HT1080 (cell line): ENCODE data around the gene HIGD1A. TPM values are rescaled to one million over a fixed set of nuclear protein-coding genes. Genes with fewer than 3 reads are reported as not detected.

ENCODE experiments used
- DNase-seq: peaks from one replicate; pipeline ENCODE4 v3.0.0-alpha.2; 2015; ENCODE audit warnings: low read depth
- total RNA-seq: library from RNA; depleted of rRNA; stranded (reverse); fragments of >200 nt; shearing (Covaris generic); gene quantifications from 2 replicates; pipeline ENCODE4 v1.2.3, GENCODE V29; 2014

Gene HIGD1A
- total RNA-seq, 1 experiment from 2014 or later, result 132 TPM

DNA sequence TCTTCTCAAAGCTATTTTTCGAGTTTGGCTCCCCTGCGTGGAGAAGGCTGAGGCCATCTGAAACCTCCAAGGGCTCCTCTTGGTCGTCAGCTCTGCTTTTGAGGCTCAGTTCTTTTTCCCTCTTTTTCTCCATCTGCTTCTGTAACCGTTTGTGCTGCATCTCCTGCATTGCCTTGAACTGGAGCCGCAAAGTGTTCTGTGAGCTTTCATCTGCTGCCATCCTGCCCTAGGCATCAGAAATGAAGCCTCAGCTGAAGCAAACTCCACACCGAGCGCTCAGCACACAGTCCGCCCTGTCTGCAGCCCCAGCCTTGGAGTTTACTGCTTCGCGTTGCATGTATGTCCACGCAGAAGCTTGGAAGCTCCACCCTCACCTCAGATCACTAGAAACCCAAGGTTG is 46.2 kb downstream of the HIGD1A start:
- DNase-seq, result no peak

DNA sequence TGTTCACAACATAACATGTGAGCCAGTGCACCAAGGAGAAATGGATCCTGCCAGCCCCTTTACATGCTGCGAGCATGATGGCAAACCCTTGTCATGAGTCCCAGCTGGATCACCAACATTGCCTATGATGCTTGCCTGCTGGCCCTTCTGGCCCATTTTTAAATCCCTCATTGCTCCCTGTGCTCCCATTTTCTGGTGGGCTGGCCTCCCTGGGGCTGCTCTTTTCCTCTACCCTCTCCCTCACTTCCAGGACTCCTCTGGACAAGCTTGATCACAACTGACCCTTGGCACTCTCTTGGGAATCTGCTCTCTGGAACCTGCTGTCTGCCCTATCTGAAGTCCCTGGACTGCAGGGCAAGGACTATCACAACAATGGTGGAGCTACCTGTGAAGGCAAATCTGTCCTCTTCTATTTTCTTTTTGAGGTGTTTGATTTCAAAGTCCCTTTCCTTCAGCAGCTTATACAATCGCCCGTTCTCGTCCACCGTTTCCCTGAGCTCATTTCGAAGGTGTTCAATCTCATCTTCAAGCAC is 47.5 kb downstream of the HIGD1A start:
- DNase-seq, result no peak

DNA sequence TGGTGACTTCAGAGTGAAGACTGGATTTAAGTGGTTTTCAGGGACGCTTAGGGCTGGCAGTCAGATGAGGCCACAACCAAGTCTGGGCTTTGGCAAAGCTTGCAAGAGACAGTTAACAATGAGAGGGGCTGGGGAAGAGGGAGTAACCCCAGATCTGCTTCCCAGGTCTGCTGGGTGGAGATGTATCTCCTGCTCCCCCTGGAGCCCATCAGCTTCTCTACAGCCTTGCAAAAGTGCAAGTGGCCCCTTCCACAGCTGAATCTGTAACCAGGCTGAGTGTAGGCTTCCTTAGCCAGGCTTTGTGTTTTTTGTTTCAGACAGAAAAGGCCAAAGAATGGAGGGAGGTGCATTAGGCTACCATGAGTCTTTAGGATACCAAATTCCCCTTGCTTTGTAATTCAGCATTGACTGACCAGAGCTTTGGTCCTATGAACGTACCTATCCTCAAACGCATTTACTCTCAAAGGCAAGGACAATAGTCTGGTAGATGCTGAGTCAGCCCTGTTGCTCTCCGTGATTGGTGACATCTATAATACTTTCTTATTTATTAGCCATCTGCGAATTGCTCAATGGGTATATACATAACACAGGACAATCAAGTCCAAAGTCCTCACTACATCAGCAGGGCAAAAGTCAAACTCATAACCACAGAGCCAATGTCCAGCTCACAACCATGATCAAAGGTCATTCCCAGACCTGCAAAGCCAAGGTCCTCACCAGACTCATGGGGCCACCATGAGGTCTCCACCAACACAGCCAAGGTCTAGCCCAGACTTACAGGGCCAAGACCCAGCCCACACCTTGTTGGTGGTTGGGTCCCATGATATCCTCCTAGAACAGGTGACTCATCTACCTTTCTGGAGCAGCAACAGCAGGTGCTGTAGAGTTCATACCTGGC is 48.4 kb downstream of the HIGD1A start:
- DNase-seq, result peak; percentile 47

DNA sequence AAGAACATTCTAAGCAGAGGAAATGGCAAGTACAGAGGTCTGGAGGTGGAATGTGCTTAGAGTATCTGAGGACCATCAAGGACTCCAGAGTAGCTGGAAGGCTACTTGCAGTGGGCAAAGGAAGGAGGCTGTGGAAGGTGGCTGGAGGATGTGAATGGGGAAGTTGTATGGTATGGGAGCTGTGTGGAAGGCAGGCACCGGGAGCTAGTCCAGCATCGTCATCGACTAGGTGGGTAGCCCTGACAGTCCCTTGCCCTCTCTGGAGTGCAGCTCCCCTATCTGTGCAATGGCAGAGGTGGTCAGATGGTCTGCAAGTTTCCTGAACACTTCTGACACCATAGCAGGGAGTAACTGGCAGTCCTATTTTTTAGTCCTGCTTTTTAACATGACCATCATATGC is 50.5 kb downstream of the HIGD1A start:
- no peak for DNase-seq

DNA sequence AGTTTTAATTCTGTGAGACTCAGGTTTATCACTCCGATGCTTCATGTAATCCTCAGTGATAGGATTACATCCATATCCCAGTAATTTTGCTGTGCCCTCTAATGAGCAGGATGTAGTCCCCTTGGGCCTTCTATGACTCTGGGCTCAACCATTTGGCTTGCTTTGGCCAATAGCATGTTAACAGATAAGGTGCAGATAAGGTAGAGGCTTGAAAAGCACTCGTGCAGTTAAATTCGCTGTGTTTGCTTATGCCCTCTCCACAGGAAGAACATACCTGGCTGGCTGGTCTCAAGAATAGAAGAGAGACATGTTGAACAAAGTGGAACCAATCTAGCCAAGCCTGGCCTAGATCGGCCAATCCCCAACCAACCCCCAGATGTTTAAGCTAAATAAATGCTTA is 51.3 kb downstream of the HIGD1A start:
- DNase-seq, result no peak

DNA sequence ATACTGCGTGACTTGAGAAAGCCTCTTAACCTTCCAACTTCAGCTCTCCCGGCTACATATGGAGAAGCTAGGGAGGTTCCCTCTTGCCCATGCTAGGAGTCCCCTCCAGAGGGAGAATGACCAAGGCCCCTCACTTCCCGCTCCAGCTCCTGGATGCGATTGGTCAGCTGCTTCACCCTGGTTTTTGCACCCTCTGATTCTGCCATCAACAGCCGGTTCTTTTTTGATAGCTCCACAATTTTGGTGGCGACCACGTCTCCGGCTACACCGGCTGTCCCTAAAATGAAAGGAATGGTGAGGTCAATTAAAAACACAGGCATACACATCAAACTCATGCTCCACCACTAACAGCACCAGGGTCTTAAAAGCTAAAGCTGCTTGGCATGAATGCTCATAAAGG is 51.8 kb downstream of the HIGD1A start:
- DNase-seq, result no peak

DNA sequence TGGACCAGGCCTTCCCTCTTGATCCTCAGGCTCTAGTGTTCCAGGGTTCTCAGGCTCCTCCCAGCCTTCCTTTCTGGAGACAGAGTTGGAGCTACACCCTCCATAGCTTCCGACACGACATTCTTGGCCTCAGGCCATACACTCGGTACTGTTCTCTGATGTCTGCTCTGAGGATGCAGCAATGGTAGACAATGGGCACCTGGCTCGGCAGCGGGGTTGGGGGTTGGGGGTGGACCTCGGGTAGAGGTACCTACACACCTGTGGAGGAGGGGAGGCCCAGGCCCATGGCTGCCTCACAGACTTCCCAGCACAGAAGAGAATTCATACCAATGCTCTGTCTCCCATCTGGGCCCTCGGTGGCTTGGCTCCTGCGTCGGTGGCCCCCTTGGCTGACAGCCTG is 52.7 kb downstream of the HIGD1A start:
- no peak for DNase-seq

DNA sequence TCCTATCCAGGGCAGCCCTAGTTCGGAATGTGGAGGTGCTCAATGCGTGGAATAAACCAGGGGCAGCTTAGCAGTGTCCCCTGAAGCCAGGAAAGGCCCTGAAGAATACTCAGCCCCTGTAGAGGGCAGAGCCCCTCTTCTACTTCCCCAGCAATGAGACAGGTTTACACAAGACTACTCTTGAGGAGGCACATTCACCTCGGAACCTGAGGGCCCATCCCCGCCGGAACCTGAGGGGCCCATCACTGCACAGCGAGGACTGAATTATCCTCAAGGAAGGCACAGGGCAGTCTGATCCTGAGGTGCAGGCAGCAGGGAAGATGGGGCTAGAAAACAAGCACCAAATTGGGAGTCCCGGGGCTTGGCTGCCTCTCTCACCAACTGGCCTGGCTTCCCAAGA is 53.5 kb downstream of the HIGD1A start:
- no peak for DNase-seq

DNA sequence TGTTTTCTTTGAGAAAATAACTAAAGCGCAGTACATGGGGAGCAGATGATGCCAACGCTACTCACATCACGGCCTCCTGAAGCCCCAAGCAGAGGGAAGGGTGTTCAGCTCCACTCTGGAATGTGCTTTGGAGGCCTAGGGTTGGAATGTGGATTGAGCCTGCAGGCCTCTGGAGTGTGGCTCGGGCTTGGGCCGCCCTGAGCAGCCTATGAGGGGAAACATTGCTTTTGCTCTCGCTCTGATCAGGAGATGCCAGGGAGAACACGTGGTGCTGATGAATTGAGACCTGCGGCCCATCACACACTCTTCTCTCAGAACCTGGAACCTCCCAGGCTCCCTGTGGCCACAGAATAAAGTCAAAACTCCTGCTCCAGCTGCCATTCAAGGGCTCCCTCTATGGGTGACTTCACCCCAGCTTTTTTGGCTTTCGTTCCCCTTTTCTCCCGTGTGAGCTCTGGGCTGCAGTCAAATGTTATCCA is 54.5 kb downstream of the HIGD1A start:
- DNase-seq, result peak; percentile 14

DNA sequence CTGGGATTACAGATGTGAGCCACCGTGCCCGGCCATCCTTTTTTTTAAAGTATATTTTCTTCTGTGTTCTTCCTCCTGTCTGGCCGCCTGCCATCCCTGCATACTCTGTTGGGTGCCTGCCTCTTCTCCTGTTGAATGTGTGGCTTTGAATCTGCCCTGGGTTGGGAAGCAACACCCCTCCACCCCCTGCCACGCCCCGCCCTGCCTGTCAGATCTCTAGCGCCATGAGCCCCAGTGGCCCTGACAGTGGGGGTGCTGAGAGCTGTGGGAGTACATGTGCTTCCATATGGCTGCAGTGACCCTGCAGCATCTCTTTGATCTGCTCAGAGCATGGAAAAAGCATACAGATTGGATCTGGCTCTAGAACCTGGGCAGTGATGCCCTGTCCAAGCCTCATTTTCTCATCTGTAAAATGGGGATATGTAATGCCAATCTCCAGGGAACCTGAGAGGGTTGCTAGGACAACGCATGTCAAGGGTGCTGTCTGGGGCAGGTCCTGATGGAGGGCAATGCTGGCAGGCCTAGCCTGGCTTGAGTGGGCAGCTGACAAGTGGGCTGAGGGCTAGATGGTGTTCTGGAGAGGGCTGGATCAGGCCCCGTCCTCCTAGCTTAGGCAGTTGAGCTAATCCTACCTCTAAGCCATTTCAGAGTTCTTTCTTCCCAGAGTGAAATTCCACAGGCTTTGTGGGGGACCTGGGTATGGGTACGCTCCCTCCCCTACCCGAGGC is 55.1 kb downstream of the HIGD1A start:
- no peak for DNase-seq

DNA sequence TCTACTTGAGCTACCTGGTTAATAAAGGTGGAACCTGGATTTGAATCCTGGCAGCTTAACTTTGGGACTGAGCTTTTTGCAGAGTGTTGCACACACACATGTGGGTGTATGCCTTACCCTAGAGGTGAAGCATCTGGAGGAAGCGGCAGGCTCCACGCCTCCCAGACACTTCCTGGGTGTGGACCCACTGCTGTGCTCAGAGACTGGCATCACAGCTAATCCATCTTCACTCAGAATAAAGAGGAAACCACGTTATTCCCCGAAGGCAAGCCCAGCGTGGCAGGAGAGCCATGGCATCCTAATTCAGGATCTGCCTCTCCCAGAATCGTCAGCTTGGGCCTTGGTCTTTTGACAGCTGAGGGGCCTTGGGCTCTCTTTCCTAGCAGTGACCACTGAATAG is 56.7 kb downstream of the HIGD1A start:
- no peak for DNase-seq

DNA sequence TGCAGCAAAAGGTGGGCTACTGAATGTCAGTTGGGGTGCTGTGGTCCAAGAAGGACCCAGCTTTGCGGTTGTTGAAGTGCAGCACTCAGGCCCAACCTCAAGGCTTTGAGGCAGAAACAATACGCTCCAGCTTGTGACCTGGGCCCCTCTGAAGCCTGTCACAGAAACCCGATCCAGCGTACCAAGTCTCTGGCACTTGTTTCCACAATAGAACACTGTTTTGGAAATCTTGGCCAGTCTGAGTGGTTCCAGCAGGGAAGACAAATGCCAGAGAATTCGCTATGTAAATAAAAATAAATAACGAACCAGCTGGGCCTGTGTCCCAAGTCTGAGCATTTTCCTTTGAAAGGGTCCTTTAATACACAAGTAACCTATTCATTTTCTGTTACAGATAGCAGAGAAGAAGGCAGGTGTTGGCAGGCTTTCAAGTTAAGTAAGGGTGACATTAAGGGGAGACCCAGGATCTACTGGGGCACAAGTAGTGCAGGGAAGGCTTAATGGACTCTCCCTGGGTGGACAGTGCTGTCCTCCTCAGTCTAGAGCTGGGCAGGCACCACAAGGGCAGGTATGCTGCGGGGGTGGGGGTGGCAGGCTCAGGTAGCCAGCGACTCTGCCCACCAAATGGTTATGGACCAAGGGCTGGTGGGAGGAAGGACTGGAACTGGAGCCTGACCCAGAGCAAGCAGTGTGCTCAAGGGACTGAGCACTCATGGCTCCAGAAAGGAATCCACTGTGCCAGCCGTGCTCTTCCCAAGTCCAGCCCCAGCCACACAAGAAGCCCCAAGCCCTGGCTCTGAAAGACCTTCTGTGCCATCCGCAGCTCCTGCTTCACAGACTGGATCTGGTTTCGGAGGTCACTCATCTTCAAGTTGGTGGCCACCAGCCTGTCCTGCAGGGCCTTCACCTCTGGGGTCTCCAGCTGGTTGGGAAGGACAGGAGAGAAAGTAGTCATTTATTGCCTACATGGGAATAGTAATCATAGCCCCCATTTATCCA is 57.5 kb downstream of the HIGD1A start:
- no peak for DNase-seq

DNA sequence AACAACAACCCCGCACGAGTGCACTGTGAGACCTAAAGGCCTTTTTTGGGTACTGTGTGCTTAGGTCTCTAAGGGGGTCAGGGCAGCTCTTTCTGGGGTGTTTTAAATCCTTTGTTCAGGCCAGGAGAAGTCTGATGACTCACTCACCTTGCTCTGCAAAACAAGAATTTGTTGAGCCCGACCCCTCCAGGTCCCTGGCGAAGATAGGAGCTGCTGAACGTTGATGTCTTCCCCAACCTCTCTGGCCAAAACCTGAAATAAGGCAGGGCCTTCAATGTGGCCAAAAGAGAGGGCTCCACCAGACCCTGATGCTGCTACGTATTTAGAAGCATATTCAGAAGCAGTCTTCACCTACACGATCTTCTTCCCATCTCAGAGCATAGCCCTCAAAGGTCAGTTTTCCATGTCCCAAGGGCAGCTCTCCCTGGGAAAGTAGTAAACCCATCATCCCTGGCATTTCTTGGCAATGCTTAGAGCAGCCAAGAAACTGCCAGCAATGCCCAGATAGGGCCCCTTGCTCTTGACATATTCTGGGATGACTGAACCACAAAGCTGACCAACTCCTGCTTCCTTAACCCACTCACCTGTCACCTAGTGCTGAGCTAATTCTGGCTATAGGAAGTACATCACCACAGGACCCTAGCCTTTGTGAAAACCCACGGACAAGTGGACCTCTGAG is 58.4 kb downstream of the HIGD1A start:
- no peak for DNase-seq

DNA sequence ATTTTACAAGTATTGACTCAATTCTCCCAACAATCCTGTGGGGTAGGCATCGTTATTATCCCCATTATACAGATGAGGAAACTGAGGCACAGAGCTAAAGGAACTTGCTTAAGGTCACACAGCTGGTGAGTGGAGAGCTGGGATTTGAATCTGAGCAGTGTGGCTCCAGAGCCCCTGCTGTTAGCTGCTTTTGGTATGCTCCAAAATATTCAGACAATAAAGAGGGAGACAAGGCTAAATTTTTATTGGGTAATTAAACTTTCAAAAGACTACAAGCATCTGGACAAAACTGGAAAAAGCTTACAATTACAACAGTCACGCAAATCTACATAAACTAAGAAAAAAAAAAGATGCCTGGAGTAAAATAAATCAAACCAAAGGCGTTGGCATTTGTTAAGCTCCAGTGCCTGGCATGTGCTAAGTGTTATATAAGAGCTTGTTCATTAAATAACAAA is 59.0 kb downstream of the HIGD1A start:
- no peak for DNase-seq

DNA sequence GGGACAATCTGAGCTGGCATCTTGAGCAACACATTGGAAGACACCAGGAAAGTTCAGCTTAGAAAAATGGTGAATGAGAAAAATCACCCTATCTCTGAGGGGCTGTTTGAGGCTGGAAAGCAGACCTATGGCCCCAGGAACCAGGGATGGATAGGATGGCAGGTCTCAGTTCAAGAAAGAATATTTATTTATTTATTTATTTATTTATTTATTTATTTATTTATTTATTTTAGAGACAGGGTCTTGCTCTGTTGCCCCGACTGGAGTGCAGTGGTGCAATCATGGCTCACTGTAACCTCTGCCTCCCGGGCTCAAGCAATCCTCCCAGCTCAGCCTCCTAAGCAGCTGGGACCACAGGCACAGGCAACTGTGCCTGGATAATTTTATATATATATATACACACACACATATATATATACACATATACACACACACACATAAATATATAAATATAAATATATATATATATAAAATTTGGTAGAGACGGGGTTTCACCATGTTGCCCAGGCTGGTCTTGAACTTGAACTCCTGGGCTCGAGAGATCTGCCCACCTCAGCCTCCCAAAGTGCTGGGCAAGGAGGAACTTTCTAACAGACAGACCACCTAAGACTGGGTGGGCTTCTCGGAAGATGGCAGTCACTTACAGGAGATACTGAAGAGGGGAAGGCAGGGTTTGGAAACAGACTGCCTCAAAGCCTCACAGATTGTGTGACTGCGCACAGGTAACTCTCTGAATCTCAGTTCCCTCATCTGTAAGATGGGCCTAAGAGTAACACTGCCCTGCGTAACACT is 60.9 kb downstream of the HIGD1A start:
- DNase-seq, result no peak

DNA sequence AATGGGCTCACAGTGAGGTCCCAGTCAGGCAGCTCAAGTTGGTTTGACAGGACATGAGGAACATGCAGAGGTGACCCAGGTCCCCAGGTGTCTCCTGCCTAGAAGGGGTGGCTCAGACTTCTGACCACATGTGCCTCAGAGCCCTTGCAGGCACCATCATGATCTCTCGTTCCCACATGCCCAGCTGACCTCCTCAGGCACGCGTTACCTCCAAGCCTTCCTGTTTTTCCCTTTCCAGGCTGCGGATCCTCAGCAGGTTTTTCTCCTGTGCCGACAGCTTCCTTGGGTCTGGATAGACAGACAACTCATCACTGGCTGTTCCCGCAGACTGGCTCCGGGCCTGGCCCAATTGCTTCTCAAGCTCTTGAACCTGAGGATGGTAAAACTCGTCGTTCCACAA is 61.6 kb downstream of the HIGD1A start:
- DNase-seq, result no peak

DNA sequence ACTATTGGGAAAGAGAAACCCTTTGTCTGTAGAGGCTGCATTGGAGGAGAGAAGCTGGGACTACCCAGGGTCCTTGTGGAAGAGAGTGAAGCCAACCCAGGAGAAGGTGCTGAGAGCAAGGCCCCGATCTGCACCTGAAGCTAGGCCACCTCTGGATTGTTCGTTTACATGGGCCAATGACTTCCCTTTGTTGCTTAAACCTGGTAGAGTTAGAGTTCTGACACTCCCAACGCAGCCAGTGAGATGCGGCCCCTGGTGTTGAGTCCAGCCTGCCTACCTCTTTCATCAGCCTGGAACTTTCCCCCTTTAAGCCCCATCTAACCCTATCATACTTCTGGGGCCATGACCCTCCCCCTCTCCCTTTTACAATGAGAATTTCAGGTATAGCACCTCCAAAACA is 62.0 kb downstream of the HIGD1A start:
- no peak for DNase-seq

DNA sequence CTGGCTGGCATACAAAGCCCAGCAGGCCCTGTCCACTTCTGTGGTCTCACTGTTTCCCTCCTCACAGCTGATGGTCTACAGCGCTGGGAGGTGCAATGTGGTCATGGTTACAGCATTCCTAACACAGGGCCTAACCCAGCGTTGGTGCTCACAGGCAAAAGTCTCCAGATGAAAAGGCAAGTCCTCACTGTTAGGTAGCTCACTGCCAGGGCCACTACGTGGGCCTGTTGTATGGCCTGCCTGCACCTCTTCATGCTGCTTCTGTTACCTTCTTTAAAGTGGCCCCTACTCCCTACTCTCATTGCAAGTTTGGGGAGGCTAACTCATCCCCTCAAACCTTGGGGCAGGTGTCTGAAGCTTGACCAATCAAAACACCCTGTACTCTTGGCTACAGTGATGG is 62.5 kb downstream of the HIGD1A start:
- DNase-seq, result no peak

DNA sequence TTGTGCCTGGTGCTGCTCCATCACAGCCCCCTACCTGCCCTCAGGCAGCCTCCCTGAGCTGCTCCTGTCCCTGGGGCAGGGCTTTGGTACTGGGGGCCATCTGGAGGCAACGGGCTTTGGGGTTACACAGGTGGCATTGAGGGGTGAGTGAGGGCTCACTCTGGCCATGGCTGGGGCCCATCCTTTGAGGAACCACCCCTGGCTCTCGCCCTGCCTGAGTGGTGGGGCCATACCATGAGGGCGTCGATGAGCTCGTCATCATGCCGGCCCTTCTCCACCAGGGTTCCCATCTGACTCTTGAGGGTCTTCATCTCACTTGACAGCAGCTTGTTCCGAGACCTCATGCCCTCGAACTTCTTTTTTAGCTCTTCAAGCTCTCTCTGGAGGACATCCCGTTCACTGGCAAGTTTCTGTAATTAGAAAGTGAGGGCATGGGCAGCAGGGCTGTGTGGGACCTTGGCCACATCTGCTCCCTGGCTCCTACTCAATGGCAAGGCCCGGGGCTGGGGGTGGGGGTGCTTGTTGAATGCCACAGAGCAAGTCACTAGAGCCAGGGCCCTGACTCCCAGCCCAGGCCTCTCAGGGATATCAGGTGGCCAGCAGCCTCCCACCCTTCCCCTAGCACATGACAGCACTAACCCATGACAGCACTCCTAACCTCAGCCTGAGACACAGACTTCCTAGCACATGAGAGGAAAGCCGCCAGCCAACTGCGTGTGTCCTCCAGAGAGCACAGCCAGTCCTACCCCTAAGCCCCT is 64.7 kb downstream of the HIGD1A start:
- DNase-seq, result no peak
